ENCODE measurements around the gene HINT1. TPM values are rescaled to one million over a fixed set of nuclear protein-coding genes. Genes with fewer than 3 reads are reported as not detected.

HINT1 gene
- total and polyA plus RNA-seq, 5 donors, result 152 to 294 (median 184) TPM

DNA sequence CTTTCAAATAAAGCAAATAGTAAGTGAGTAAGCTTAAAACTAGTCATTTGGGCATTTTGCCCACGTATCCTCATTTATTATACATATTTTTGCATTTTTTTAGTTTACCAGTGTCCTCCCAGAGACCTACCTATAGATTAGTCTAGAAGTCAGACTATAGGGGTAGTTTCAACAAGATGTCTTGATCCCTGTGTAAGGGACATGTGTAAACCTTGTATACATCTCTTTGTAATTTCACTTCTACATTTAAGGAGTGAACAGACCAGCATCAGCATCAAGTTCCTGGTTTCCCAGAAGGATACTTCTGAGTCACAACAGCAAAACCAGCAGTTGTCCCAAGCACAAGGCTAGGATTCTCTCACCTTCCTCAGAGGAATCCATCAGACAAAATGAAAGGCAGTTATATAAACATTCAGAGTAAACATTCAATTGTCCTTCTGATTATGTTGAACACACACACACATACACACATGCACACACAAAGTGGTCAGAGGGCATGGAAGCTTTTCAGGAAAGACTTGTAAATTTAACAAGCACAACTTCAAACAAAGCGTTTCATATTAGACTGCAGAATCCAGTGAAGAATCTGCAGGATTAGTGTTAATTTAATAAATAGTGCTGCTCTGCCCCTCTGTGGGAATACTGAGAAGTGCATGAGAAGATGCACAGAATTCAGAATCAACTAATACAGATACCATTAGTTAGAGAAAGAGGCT is 55.4 kb downstream of the HINT1 start:
- no peak overlapping the region for H3K4me3 ChIP-seq (ENCODE audit: low read length)
- no peaks in the 10 kb centered on the region for H3K9me3 ChIP-seq (ENCODE audit: control insufficient read depth, low read length)
- H3K27me3 ChIP-seq (ENCODE audit: control insufficient read depth, insufficient read depth), result no peaks in the 10 kb centered on the region
- 45% methylated on average over 2 of the region's 2 CpGs for WGBS
- DNase-seq (no peak), ATAC-seq (peak; percentile 64)
- H3K27ac ChIP-seq (ENCODE audit: low read length), result no peak overlapping the region
- intact Hi-C loops (cut with DNase I), result loop anchor here in 2 of 4 donors (5.0 to 10.0 kb wide), 3 partner anchors 1205 to 1335 kb away; partner anchors contain the start of gene CHSY3 (in 2 of the 2)
- H3K4me1 ChIP-seq (ENCODE audit: control insufficient read depth, insufficient read depth, low read length), result no peaks in the 10 kb centered on the region

Other genes starting within 250 kb of the HINT1 start
- gene LYRM7, start 5.7 kb upstream of the HINT1 start, total RNA-seq, result 10 to 100 TPM; 14.5 to 26.5 (median 21.4) TPM
- gene LYRM7, start 5.7 kb upstream of the HINT1 start, polyA plus RNA-seq, result 15.5 TPM
- gene CDC42SE2, start 98.8 kb upstream of the HINT1 start, total RNA-seq, result 10 to 100 TPM; 12.1 to 14.2 (median 13.2) TPM
- gene CDC42SE2, start 98.8 kb upstream of the HINT1 start, polyA plus RNA-seq, result 7.7 TPM